Thyroid gland (tissue), 4 donors: ENCODE measurements around the gene HECTD4. TPM values are rescaled to one million over a fixed set of nuclear protein-coding genes. Genes with fewer than 3 reads are reported as not detected.
A peak's percentile ranks its signal among the peaks of the same experiment; 100 is the strongest.

Source experiments
- DNase-seq, 2 donors: peaks; one replicate each; pipeline ENCODE4 v3.0.0-alpha.2; 2019
- H3K27ac ChIP-seq, 3 donors: fragments of 200-600 bp; sonication (generic); 1 replicate in 2 of 3; 2 replicates in 1 of 3; pipeline ENCODE4 v1.5.1; 2016 to 2019; ENCODE audit warnings: mild to moderate bottlenecking in 1 of 3, moderate library complexity in 1 of 3
- H3K27me3 ChIP-seq: fragments of 200-600 bp; sonication (generic); one replicate; pipeline ENCODE4 v1.5.1; 2019
- H3K36me3 ChIP-seq, 2 donors: fragments of 200-600 bp; sonication (generic); one replicate each; pipeline ENCODE4 v1.5.1; 2016 to 2019
- H3K4me1 ChIP-seq, 2 donors: fragments of 200-600 bp; sonication (generic); one replicate each; pipeline ENCODE4 v1.5.1; 2017 to 2019
- H3K4me3 ChIP-seq, 3 donors: fragments of 200-600 bp; sonication (generic); replicated peaks in 1 of 3; 1 replicate in 2 of 3; 2 replicates in 1 of 3; pipeline ENCODE4 v1.5.1; 2016; ENCODE audit warnings: mild to moderate bottlenecking in 1 of 3
- H3K9me3 ChIP-seq: fragments of 200-600 bp; sonication (generic); one replicate; pipeline ENCODE4 v1.5.1; 2017
- POLR2A ChIP-seq, 2 donors: fragments of 450-650 bp; IDR thresholded peaks; one replicate each; pipeline ENCODE4 v1.6.1; 2017; ENCODE audit warnings: antibody characterized with exemption in 2 of 2, mild to moderate bottlenecking in 2 of 2, moderate library complexity in 1 of 2
- WGBS, 2 donors: methylation state at CpG; one replicate each; pipeline ENCODE4 v1.1.5; 2017; 5-methylcytosine and 5-hydroxymethylcytosine counted together
- intact Hi-C: fragments of 100-400 bp; cut with DNase I; formaldehyde crosslinking; loops from one replicate; pipeline ENCODE4 v1.15.1; 2023
- total RNA-seq, 4 donors: library from RNA; depleted of rRNA; stranded (reverse); fragments of >200 nt; gene quantifications; one replicate each; pipeline ENCODE4 v1.2.3, GENCODE V29; 2016
- TF ChIP-seq, protein P1 (sequence below), 6 experiments: fragments of 200-600 bp in 3 of 6; fragments of 450-650 bp in 3 of 6; sonication (generic) in 3 of 6; IDR thresholded peaks; one replicate each; pipeline ENCODE4 v1.5.1; 2016 to 2019; ENCODE audit warnings: antibody characterized with exemption in 6 of 6, mild to moderate bottlenecking in 2 of 6, inconsistent platforms in 1 of 6, moderate library complexity in 1 of 6

Gene HECTD4
- total RNA-seq, 4 donors from 2014 or later, result 68.5 to 115 (median 79.6) TPM

DNA sequence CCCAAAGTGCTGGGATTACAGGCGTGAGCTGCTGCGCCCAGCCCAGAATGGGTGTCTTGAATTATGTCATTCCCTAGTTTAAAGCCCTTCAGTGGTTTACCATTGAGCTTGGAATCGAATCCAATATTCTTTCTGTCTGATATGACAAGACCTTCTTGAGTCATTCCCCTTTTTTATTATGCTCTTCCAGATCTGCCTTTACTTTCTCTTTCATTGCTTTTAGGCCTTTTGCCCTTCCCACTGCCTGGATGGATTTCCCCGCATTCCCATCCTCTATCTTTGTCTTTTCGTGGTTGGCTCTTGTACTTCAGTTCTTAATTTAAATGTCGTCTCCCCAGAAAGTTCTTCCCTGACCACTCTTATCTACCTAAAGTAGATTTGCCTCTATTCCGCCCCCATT, 255.3 kb downstream of the HECTD4 start:
- DNase-seq, result no peak
- H3K27ac ChIP-seq, result no peak overlapping the region

DNA sequence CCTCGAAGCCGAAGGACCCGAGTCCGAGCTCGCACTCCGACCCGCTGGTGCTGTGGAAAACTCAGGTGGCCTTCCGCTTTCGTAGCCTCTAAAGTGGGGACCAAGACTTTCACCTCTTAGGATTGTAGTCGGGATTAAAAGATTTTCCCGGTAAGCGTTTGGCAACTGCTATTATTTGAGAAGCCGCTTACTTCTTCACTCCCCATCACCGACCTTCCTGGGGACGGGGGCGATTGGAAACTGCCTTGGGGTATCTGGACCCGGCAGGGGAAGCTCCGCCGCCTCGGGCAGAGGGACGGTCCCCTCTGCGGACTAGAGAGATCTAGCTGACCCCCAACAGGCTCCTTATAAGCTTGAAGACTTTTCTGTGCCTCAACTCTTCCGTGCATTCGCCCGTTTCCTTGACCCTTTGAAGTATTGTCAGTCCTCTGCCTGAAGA, 256.2 kb downstream of the HECTD4 start:
- Histone ChIP-seq H3K9me3 (no peaks in the 10 kb centered on the region), H3K36me3 (no peaks in the 10 kb centered on the region), H3K27me3 (no peaks in the 10 kb centered on the region), H3K4me1 (peaks cover 23 to 44% of the 10 kb centered on the region in 2 donors), H3K4me3 (peak overlapping the region; percentile 55 to 97 (median 76)), H3K27ac (peak overlapping the region; percentile 69 to 85 (median 77))
- TF ChIP-seq POLR2A (IDR thresholded peaks at IDR 0.05), result no peak
- TF ChIP-seq, protein P1, sequence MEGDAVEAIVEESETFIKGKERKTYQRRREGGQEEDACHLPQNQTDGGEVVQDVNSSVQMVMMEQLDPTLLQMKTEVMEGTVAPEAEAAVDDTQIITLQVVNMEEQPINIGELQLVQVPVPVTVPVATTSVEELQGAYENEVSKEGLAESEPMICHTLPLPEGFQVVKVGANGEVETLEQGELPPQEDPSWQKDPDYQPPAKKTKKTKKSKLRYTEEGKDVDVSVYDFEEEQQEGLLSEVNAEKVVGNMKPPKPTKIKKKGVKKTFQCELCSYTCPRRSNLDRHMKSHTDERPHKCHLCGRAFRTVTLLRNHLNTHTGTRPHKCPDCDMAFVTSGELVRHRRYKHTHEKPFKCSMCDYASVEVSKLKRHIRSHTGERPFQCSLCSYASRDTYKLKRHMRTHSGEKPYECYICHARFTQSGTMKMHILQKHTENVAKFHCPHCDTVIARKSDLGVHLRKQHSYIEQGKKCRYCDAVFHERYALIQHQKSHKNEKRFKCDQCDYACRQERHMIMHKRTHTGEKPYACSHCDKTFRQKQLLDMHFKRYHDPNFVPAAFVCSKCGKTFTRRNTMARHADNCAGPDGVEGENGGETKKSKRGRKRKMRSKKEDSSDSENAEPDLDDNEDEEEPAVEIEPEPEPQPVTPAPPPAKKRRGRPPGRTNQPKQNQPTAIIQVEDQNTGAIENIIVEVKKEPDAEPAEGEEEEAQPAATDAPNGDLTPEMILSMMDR (IDR thresholded peaks at IDR 0.05), result no peak
- 1 to 2% methylated on average over 22 to 23 of the region's 25 CpGs for WGBS, 2 donors
- no peak for DNase-seq
- intact Hi-C loops, result no loop called here

More for the DNA sequence above, 255.3 kb downstream of the HECTD4 start:
- 90 to 93% methylated on average over 7 of the region's 7 CpGs for WGBS, 2 donors
- TF ChIP-seq, protein P1 (IDR thresholded peaks at IDR 0.05), result no peak
- TF ChIP-seq POLR2A (IDR thresholded peaks at IDR 0.05), result no peak
- no peak overlapping the region for H3K4me3 ChIP-seq
- H3K4me1 ChIP-seq, result peaks cover 21 to 45% of the 10 kb centered on the region in 2 donors
- no peaks in the 10 kb centered on the region for H3K36me3 ChIP-seq
- H3K9me3 ChIP-seq, result no peaks in the 10 kb centered on the region
- intact Hi-C loops, result no loop called here
- no peaks in the 10 kb centered on the region for H3K27me3 ChIP-seq

DNA sequence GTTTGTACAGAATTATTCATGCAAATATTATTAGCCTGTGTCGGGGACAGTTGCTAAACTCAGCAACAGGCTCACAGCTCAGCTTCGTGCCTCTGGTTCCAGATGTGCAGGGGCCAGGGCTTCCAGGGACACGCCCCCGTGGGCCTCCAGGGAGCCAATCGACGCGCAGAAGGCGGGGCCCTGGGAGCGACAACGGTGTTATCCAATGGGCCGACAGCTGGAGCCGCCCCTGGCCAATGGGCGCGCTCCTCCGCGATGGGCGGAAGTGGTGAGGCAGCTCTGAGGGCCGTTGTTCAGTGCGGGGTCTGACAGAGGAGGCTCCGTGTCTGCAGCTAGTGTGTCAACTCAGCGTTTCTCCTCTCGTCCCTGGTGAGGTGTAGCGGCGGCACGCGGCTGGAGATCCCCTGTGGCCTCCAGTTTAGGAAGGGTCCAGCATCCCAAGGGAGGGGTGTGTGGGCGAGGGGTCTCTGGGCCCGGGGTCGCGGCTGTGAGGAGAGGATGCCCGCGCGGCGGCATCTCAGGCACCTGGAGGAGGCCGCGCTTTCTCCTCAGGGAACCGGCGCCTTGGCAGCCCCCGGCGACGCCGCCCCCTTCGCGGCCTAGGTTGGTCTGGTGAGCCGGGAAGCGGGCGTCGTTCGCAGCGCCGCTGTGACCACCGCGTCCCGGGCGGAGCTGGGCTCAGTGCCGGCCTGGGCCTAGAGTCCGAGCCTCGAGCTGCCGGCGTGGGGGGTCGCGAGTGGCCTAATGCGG, 256.8 kb downstream of the HECTD4 start, which contains the start of gene TRAFD1:
TRAFD1 (plus strand) TSS at position 311 of the 750 bp plus-strand sequence. CDS start 4,963 bp downstream, outside the sequence.
- DNase-seq, result peak; percentile 98
- peak within 1 kb of the TSS; percentile 69 to 85 (median 77) for H3K27ac ChIP-seq
- peak within 1 kb of the TSS; percentile 55 to 97 (median 76) for H3K4me3 ChIP-seq
- peaks cover 18 to 38% of the 10 kb centered on the region in 2 donors for H3K4me1 ChIP-seq
- peak; percentile 72 to 99 for TF ChIP-seq POLR2A (IDR thresholded peaks at IDR 0.05)
- TF ChIP-seq, protein P1 (IDR thresholded peaks at IDR 0.05), result no peak
- intact Hi-C loops, result no loop called here
- H3K27me3 ChIP-seq, result no peaks in the 10 kb centered on the region
- WGBS, 2 donors, result 0% methylated on average over 14 to 23 of the region's 63 CpGs
- no peaks in the 10 kb centered on the region for H3K36me3 ChIP-seq
- no peaks in the 10 kb centered on the region for H3K9me3 ChIP-seq

DNA sequence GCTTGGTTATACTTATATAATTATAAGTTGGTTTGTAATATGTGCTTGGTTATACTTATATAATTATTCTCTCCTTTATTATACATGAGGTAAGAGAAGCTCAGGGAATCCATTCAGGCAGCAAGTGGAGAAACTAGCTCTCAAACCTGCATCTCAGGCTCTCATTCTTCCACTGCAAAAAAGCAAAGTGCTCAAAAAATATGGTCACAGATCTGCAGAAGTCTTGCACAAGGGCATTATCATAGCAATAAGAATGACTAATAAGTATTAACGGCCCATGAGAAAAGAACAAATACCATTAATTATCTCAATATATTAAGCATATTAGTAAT, 257.3 kb downstream of the HECTD4 start:
- TF ChIP-seq POLR2A (IDR thresholded peaks at IDR 0.05), result no peak
- TF ChIP-seq, protein P1 (IDR thresholded peaks at IDR 0.05), result no peak
- intact Hi-C loops, result no loop called here
- Histone ChIP-seq H3K9me3 (no peaks in the 10 kb centered on the region), H3K4me3 (no peak overlapping the region), H3K36me3 (no peaks in the 10 kb centered on the region), H3K27ac (no peak overlapping the region), H3K4me1 (peaks cover 12 to 33% of the 10 kb centered on the region in 2 donors), H3K27me3 (no peaks in the 10 kb centered on the region)
- 7 to 21% methylated on average over 1 of the region's 1 CpG for WGBS, 2 donors
- DNase-seq, result no peak
